Activated CD4-positive, alpha-beta T cell treated with anti-CD3 and anti-CD28 coated beads for 1 hour (primary cell): Measurements from ENCODE around the gene LAMA3.

Source experiments
- DNase-seq: peaks from one replicate; pipeline ENCODE4 v3.0.0-alpha.2; 2020

The LAMA3 gene, protein sequence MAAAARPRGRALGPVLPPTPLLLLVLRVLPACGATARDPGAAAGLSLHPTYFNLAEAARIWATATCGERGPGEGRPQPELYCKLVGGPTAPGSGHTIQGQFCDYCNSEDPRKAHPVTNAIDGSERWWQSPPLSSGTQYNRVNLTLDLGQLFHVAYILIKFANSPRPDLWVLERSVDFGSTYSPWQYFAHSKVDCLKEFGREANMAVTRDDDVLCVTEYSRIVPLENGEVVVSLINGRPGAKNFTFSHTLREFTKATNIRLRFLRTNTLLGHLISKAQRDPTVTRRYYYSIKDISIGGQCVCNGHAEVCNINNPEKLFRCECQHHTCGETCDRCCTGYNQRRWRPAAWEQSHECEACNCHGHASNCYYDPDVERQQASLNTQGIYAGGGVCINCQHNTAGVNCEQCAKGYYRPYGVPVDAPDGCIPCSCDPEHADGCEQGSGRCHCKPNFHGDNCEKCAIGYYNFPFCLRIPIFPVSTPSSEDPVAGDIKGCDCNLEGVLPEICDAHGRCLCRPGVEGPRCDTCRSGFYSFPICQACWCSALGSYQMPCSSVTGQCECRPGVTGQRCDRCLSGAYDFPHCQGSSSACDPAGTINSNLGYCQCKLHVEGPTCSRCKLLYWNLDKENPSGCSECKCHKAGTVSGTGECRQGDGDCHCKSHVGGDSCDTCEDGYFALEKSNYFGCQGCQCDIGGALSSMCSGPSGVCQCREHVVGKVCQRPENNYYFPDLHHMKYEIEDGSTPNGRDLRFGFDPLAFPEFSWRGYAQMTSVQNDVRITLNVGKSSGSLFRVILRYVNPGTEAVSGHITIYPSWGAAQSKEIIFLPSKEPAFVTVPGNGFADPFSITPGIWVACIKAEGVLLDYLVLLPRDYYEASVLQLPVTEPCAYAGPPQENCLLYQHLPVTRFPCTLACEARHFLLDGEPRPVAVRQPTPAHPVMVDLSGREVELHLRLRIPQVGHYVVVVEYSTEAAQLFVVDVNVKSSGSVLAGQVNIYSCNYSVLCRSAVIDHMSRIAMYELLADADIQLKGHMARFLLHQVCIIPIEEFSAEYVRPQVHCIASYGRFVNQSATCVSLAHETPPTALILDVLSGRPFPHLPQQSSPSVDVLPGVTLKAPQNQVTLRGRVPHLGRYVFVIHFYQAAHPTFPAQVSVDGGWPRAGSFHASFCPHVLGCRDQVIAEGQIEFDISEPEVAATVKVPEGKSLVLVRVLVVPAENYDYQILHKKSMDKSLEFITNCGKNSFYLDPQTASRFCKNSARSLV (N-terminal part only)

GRCh38 chr18:23689031-23689615 is at the start of gene LAMA3:
LAMA3 (plus strand) TSS chr18:23689453; CDS start chr18:23689684, 231 bp downstream.
- peak; percentile 10 for DNase-seq

DNA sequence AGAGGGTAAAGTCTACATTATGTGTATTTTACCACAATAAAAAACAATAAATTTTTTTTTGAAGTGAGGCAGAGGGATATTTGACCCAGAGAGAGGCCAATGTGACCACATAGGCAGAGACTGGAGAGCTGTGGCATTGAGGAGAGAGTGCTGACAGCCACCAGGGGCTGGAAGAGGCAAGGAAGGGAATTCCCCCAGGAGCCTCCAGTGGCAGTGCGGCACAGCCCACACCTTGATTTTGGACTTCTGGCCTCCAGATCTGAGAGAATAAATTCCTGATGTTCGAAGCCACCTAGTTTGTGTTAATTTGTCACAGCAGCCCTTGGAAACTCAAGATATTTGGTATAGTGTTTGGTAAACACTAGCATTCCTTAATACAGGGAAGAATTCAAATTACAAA is 49.2 kb upstream of the LAMA3 start:
- DNase-seq: no peak

DNA sequence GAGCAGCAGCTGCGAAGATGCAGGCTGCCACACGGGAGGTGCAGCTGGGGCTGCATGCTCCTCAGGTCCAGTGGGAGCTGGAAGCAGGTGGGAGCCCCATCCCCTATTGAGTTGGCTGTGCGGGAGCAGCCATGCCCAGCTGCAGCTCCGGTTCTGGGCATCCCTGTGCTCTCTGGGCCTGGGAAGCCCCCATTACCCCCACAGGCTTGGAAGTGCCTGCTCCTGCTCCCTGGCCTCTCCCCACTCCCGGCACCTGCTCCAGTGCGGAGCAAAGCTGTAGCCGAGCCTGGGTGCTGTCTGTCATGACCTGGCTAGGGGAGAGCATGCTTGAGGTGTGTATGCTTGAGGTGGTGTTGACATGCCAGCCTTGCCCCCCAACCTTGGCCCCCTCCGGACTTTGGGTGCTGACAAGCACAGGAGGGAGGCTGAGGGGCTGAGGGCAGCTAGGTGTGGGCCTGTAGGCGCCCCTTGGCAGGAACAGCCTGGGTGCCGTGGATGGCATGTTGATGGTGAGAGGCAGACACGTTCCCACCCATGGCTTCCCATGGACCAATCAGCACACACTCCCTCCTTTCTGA is 48.0 kb upstream of the LAMA3 start:
- DNase-seq: no peak

GRCh38 chr18:23641937-23642666 is 47.2 kb upstream of the LAMA3 start:
- DNase-seq: no peak

GRCh38 chr18:23643815-23644490 is 45.3 kb upstream of the LAMA3 start:
- no peak for DNase-seq

- DNase-seq: no peak
Measured at GRCh38 chr18:23645568-23646175, 43.6 kb upstream of the LAMA3 start.

DNA sequence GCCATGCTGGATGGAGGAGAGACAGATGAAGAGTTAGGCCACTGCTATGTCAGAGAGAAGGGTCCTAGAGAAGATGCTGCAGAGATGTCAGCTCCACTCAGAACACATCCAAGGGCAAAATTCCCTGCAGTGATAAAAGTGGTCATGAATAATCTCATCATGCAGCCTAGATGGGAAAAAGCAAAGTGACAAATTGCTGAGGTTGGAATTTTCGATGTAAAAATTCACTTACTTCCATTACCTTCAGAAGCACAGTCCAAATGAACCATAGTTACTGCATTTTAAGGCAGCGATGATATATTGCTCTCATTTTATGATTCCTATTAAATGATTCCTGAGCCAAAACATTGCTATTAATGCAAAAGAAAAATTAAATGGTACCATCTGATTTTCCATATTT is 43.0 kb upstream of the LAMA3 start:
- no peak for DNase-seq

DNA sequence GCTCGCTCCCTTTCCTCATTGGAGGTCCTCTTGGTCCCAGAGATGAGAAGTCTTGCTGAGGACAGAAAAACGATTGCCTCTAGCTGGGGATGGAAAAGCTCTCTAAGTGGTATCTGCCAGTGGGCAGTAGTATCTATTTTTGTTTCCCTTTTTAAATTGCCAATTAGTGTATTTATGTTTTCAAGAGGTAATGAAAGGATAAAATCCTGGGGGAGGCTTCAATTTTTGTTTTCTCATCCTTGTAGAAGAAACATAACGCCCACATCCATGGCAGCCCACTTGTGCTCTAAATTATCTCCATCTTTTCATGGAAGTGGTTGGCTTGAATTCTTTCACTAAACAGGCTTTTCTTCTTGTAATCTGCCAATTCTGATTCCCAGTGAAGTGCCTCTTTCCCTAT is 40.8 kb upstream of the LAMA3 start:
- no peak for DNase-seq

DNA sequence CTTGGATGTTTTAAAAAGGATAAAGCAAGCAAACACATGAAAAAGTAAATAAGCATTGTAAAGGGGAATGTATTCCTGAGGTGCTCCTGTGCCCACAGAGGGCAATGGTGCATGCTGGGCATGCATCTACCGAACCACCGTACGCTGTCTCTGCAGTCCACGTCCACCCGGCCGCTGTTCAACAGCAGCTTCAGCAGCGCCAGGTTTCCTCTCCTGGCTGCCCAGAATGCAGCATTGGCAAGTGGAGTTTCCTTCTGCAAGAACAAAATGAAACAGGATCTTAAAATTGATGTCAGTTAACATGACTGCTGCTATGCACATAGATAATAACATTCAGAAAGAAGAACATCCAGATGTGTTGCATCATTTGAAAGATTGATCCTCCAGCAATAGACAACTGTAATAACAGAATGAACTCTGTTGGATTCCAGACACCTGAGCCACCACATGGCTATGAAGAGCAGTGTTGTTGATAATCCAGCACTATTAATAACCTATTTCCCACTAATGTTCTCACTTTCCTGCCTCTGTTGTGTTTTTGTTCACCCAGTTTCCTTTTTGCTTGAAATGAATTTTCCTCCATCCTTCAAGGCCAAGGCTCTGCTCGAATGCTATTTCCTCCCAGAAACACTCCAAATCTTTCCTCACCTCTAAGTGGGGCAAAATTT is 40.2 kb upstream of the LAMA3 start:
- DNase-seq: no peak

DNA sequence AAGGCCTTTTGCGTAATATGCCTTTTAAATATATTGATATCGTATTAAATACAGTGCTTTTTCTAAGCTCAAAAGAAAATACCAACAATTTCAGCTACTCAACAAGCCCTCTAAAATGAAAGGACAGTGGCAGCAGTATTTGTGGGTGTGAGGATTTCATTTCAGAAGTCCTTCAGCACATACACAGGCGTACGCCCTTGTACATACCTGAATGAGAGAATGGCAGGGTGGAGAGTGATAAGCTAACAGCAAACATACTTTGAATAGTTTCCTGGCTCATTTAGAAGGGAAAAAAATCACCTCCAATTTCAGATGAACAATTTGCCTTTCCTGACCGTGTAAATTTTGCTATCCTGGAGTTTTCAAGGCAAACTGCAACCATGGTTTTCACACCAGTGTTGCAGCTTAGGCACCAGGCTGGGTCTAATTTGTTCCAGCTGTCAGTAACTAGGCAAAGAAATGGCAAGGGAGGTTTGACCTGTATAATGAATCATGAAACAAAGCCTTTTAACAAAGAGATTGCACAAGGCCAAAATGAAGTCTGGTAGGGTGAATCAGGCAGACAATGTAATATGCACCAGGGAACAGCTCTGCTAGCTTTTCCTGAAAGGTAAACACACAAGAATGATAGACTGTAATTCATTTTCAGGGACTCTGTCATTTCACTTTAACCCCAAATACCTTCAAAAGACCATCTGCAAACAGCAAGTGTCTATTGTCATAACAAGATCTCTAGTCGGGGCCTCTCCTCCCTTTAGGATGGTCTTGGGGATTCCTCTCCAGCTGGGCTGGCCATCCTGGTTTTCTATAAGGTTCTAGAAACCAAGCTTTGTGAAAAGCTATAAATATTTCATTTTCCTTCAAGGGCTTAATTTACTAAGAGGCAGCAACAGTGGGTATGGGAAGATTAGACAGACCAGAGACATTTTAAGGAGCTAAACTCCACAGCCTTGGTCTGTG is 38.0 kb upstream of the LAMA3 start:
- no peak for DNase-seq

DNA sequence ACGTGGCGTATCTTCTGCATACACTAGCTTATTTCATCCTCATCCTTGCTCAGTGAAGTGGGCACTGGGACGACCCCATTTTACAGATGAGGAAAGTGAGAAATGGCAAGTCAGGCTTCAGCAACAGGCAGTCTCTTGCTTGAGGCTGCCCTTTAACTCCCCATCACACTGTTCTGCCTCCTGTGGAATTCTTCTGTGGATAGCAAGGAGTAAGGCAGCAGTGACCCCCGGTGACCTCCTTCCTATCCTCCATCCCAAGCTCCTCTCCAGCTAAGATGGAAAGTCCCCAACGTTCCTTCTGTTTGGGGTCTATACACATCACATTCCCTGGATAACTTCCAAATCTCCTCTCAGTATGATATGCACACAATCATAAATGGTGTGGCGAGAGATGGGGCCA is 37.0 kb upstream of the LAMA3 start:
- DNase-seq: no peak

- no peak for DNase-seq
Measured at GRCh38 chr18:23658285-23658684, 31.0 kb upstream of the LAMA3 start.

DNA sequence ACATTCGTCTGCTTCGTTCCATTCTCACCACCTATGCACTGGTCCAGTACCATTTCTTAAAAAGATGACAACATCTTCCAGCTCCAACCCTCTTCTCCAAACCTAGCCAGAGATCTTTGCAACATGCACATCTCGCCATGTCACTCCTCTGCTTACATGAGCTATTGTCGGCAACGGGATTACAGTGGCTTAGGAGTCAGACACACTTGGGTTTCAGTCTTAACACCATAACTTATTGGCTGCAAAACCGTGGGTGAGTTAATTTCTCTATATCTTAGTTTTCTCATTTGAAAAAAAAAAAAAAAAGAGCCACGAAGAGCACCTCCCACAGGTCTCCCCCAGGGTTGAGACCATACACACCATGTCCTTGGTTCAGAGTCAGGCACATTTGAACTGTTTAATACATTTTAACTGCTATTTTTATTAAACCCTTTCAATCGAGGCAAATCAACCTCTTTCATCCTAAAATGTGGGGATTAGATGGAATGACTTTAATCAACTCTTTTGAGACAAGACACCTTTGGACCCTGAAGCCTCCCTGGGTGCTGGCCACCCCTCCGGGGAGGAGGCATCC is 27.4 kb upstream of the LAMA3 start:
- no peak for DNase-seq

GRCh38 chr18:23662309-23663263 is 26.7 kb upstream of the LAMA3 start, which contains the start of gene ANKRD29:
ANKRD29 (minus strand) TSS chr18:23662911; CDS start chr18:23662730, 181 bp downstream.
- peak; percentile 26 for DNase-seq

GRCh38 chr18:23664674-23665073 is 24.6 kb upstream of the LAMA3 start:
- no peak for DNase-seq

- no peak for DNase-seq
Measured at GRCh38 chr18:23667114-23667513, 22.1 kb upstream of the LAMA3 start.

DNA sequence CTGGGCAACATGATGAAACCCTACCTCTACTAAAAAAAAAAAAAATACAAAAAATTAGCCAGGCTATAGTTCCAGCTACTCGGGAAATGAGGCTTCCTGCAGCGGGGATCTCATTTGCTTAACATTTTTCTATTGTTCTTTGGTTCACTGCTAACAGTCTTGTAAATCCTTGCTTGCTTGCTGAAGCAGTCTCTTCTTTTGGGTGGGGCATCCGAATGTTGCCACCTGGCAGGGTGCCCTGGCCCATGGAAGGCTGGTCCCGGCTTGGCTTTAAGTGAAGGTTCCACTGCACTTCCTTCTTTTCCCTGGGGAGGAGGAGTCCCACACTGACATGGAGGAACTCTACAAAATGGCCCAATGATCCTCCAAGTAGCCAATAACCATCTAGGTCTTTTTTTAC is 20.5 kb upstream of the LAMA3 start:
- no peak for DNase-seq
